ENCODE measurements around the gene GP1BA.

Gene GP1BA

GRCh38 chr17:4950746-4951204, 18.7 kb downstream of the GP1BA start, which contains the start of gene ENO3:
TSS of gene ENO3 (plus strand) at chr17:4951119. CDS start at chr17:4951830, 711 bp downstream.
- no peak for DNase-seq (ENCODE audit: low spot score)

GRCh38 chr17:4951486-4951885, 19.4 kb downstream of the GP1BA start:
- DNase-seq (ENCODE audit: low spot score), result no peak

- no peak for DNase-seq (ENCODE audit: low spot score)
Observed at GRCh38 chr17:4953451-4953961, 21.4 kb downstream of the GP1BA start.

GRCh38 chr17:4955091-4955490, 23.0 kb downstream of the GP1BA start:
- DNase-seq (ENCODE audit: low spot score), result no peak

GRCh38 chr17:4956493-4957061, 24.5 kb downstream of the GP1BA start:
- peak; percentile 44 for DNase-seq (ENCODE audit: low spot score)

- no peak for DNase-seq (ENCODE audit: low spot score)
Observed at GRCh38 chr17:4958102-4958501, 26.0 kb downstream of the GP1BA start.

GRCh38 chr17:4959261-4959965, 27.3 kb downstream of the GP1BA start:
- no peak for DNase-seq (ENCODE audit: low spot score)

GRCh38 chr17:4960279-4960922, 28.3 kb downstream of the GP1BA start:
- no peak for DNase-seq (ENCODE audit: low spot score)

GRCh38 chr17:4965311-4965986, 33.4 kb downstream of the GP1BA start:
- no peak for DNase-seq (ENCODE audit: low spot score)

GRCh38 chr17:4966844-4967538, 34.9 kb downstream of the GP1BA start:
- peak; percentile 99 for DNase-seq (ENCODE audit: low spot score)

GRCh38 chr17:4967539-4968485, 35.7 kb downstream of the GP1BA start, which contains the start of gene SPAG7:
TSS of gene SPAG7 (minus strand) at chr17:4967817. CDS start at chr17:4967804, 13 bp downstream.
- peak; percentile 96 for DNase-seq (ENCODE audit: low spot score)

- no peak for DNase-seq (ENCODE audit: low spot score)
Observed at GRCh38 chr17:4968486-4969046, 36.5 kb downstream of the GP1BA start.

- DNase-seq (ENCODE audit: low spot score), result peak; percentile 43
Observed at GRCh38 chr17:4969047-4969550, 37.0 kb downstream of the GP1BA start.

GRCh38 chr17:4969551-4970173, 37.6 kb downstream of the GP1BA start:
- no peak for DNase-seq (ENCODE audit: low spot score)

- no peak for DNase-seq (ENCODE audit: low spot score)
Observed at GRCh38 chr17:4970273-4970672, 38.2 kb downstream of the GP1BA start.

GRCh38 chr17:4971826-4972225, 39.7 kb downstream of the GP1BA start:
- DNase-seq (ENCODE audit: low spot score), result no peak

GRCh38 chr17:4972322-4972721, 40.2 kb downstream of the GP1BA start:
- DNase-seq (ENCODE audit: low spot score), result no peak

- DNase-seq (ENCODE audit: low spot score), result no peak
Observed at GRCh38 chr17:4972752-4973151, 40.7 kb downstream of the GP1BA start.
